K562 (cell line): ENCODE results near the gene POLR1C. TPM values are rescaled to one million over a fixed set of nuclear protein-coding genes. Genes with fewer than 3 reads are reported as not detected.

Experiments used
- ATAC-seq: fragments of 200-7000 bp; cut with Tn5 transposase; 3 replicates; pipeline ENCODE4 v1.9.1; 2020; ENCODE audit warnings: moderate library complexity
- BruUV-seq: library from RNA; stranded (reverse); fragments of 400-500 nt; replicated peaks from 2 replicates; lab custom pipeline; 2021; lab: Mats Ljungman, UMichigan
- CTCF ChIA-PET: fragments of 300-600 bp; formaldehyde crosslinking; extraction: SDS; loops from one replicate; lab custom pipeline; 2021; ENCODE audit warnings: low intra/inter-chr PET ratio; lab: Yijun Ruan, JAX
- POLR2A ChIA-PET: fragments of 300-600, 350-650 bp; sonication (Branson Sonifier 250); formaldehyde crosslinking; extraction: SDS; loops from one replicate; lab custom pipeline; 2021; ENCODE audit warnings: antibody characterized with exemption, inconsistent platforms; lab: Yijun Ruan, JAX
- DNase-seq, 4 experiments: peaks; one replicate each; pipeline versions ENCODE4 v3.0.0 to v3.0.0-alpha.2; 2011 to 2018; ENCODE audit warnings: low spot score in 3 of 4, mixed read lengths in 3 of 4; ENCODE audit errors: extremely low read depth in 1 of 4
- FAIRE-seq: peaks from 2 replicates; lab custom pipeline; 2011; peaks lifted over from hg19 to GRCh38; lab: Jason Lieb, UNC
- H2AFZ ChIP-seq: 2 replicates; pipeline ENCODE4 v1.6.0; 2011; ENCODE audit warnings: low read depth, low read length, control low read depth, inconsistent platforms
- H3K27ac ChIP-seq: fragments of 200-600 bp; 3 replicates; pipeline ENCODE4 v1.8.0; 2011; ENCODE audit warnings: low read depth, mild to moderate bottlenecking, control low read depth, inconsistent platforms, low read length, moderate library complexity, mixed read lengths; ENCODE audit errors: extremely low read depth
- H3K27me3 ChIP-seq, 2 experiments: fragments of 300-600 bp in 1 of 2; 2 replicates in 1 of 2; 3 replicates in 1 of 2; pipeline versions ENCODE4 v1.6.0 to v1.8.0; 2011; ENCODE audit warnings: inconsistent platforms in 2 of 2, low read length in 2 of 2, mild to moderate bottlenecking in 1 of 2, mixed read lengths in 1 of 2, moderate library complexity in 1 of 2; ENCODE audit not compliant: control insufficient read depth in 2 of 2, insufficient read depth in 2 of 2
- H3K36me3 ChIP-seq: fragments of 300-600 bp; 3 replicates; pipeline ENCODE4 v1.8.0; 2011; ENCODE audit warnings: mild to moderate bottlenecking, low read length, inconsistent platforms; ENCODE audit not compliant: control insufficient read depth, insufficient read depth
- H3K4me1 ChIP-seq, 2 experiments: fragments of 200-600 bp in 1 of 2; replicated peaks in 1 of 2; 2 replicates in 1 of 2; 3 replicates in 1 of 2; pipeline versions ENCODE4 v1.5.1 to v1.8.0; 2011; ENCODE audit warnings: inconsistent platforms in 2 of 2, low read length in 2 of 2, mild to moderate bottlenecking in 1 of 2, mixed read lengths in 1 of 2, moderate library complexity in 1 of 2; ENCODE audit not compliant: control insufficient read depth in 2 of 2, insufficient read depth in 2 of 2
- H3K4me2 ChIP-seq: 2 replicates; pipeline ENCODE4 v1.6.1; 2011; ENCODE audit warnings: low read length, control low read depth, inconsistent platforms, mixed read lengths; ENCODE audit not compliant: insufficient read depth
- H3K4me3 ChIP-seq: fragments of 200-600 bp; sonication (generic), shearing (Covaris generic); 2 replicates; pipeline ENCODE4 v1.5.1; 2016; ENCODE audit warnings: control low read depth, inconsistent platforms
- H3K79me2 ChIP-seq: fragments of 200-600 bp; 3 replicates; pipeline ENCODE4 v1.8.0; 2011; ENCODE audit warnings: low read length, inconsistent platforms; ENCODE audit not compliant: control insufficient read depth, insufficient read depth
- H3K9ac ChIP-seq, 2 experiments: 2 replicates each; pipeline versions ENCODE4 v1.6.0 to v1.6.1; 2011; ENCODE audit warnings: low read depth in 2 of 2, low read length in 2 of 2, control low read depth in 1 of 2, inconsistent platforms in 1 of 2, mild to moderate bottlenecking in 1 of 2, mixed read lengths in 1 of 2; ENCODE audit not compliant: insufficient read depth in 1 of 2
- H3K9me1 ChIP-seq: one replicate; pipeline ENCODE4 v1.6.0; 2011; ENCODE audit warnings: inconsistent platforms, mild to moderate bottlenecking, low read length, moderate library complexity; ENCODE audit not compliant: control insufficient read depth, insufficient read depth
- H3K9me3 ChIP-seq: replicated peaks from 2 replicates; pipeline ENCODE4 v1.5.1; 2011; ENCODE audit warnings: low read depth, low read length, inconsistent platforms; ENCODE audit not compliant: control insufficient read depth, insufficient read depth
- H4K20me1 ChIP-seq: replicated peaks from 2 replicates; pipeline ENCODE4 v1.6.1; 2011; ENCODE audit warnings: low read length, inconsistent platforms, mixed read lengths; ENCODE audit not compliant: control insufficient read depth, insufficient read depth
- ASH1L ChIP-seq: fragments of 450-650 bp; IDR thresholded peaks from 2 replicates; pipeline ENCODE4 v1.6.1; 2018; ENCODE audit warnings: borderline replicate concordance, mild to moderate bottlenecking, low read depth; ENCODE audit not compliant: partially characterized antibody
- BRD9 ChIP-seq: fragments of 450-650 bp; IDR thresholded peaks from 2 replicates; pipeline ENCODE4 v1.6.1; 2018; ENCODE audit warnings: low read depth; ENCODE audit not compliant: partially characterized antibody
- CAMTA2 ChIP-seq: fragments of 250-450 bp; sonication (Bioruptor Pico); conservative IDR thresholded peaks from 2 replicates; pipeline ENCODE4 v1.5.1; 2022
- CTBP1 ChIP-seq: fragments of 450-650 bp; IDR thresholded peaks from 2 replicates; pipeline ENCODE4 v1.6.1; 2016; ENCODE audit warnings: borderline replicate concordance
- ESRRA ChIP-seq: fragments of 450-650 bp; IDR thresholded peaks from 2 replicates; pipeline ENCODE4 v1.6.1; 2014; ENCODE audit warnings: low read depth, mild to moderate bottlenecking, moderate library complexity, borderline replicate concordance
- HOXB6 ChIP-seq: fragments of 250-450 bp; sonication (Bioruptor Pico); IDR thresholded peaks from 2 replicates; pipeline ENCODE4 v1.5.1; 2022; ENCODE audit warnings: mild to moderate bottlenecking, borderline replicate concordance
- HSF4 ChIP-seq: fragments of 250-450 bp; sonication (Bioruptor Pico); IDR thresholded peaks from 2 replicates; pipeline ENCODE4 v2.1.2; 2022; ENCODE audit warnings: mild to moderate bottlenecking, moderate library complexity, borderline replicate concordance
- KDM4B ChIP-seq, 2 experiments: fragments of 450-650 bp in 1 of 2; sonication (generic) in 1 of 2; IDR thresholded peaks; 2 replicates each; pipeline ENCODE4 v1.6.1; 2016 to 2017; ENCODE audit warnings: borderline replicate concordance in 2 of 2, antibody characterized with exemption in 1 of 2, low read depth in 1 of 2, mild to moderate bottlenecking in 1 of 2
- MXI1 ChIP-seq: IDR thresholded peaks from 2 replicates; pipeline ENCODE4 v1.6.1; 2011; ENCODE audit warnings: low read depth, mild to moderate bottlenecking, improper control_type of control experiment, low read length
- MYNN ChIP-seq, 2 experiments: sonication (generic); formaldehyde crosslinking in 1 of 2; IDR thresholded peaks; 2 replicates each; pipeline versions ENCODE4 v1.5.0 to v1.6.1; 2016 to 2020; ENCODE audit warnings: antibody characterized with exemption in 1 of 2, missing genetic modification reagents in 1 of 2
- NFRKB ChIP-seq: fragments of 450-650 bp; IDR thresholded peaks from 2 replicates; pipeline ENCODE4 v1.6.1; 2016; ENCODE audit warnings: low read depth
- NR1H2 ChIP-seq: sonication (generic); formaldehyde crosslinking; IDR thresholded peaks from 2 replicates; pipeline ENCODE4 v1.4.0; 2020; ENCODE audit warnings: mild to moderate bottlenecking, missing genetic modification reagents
- SIRT6 ChIP-seq: IDR thresholded peaks from one replicate; pipeline ENCODE4 v1.6.1; 2012; ENCODE audit warnings: low read depth, mild to moderate bottlenecking, control low read depth, inconsistent platforms, low read length, moderate library complexity
- SRSF3 ChIP-seq: fragments of 200-400 bp; formaldehyde crosslinking; IDR thresholded peaks from 2 replicates; pipeline ENCODE4 v1.6.1; 2016; ENCODE audit warnings: mild to moderate bottlenecking, low read length, moderate library complexity; ENCODE audit not compliant: insufficient read depth
- TEAD4 ChIP-seq, 2 experiments: sonication (generic) in 1 of 2; formaldehyde crosslinking in 1 of 2; IDR thresholded peaks; 2 replicates each; pipeline versions ENCODE4 v1.6.1 to v1.8.0; 2012 to 2022; ENCODE audit warnings: borderline replicate concordance in 1 of 2, inconsistent platforms in 1 of 2, low read length in 1 of 2, mild to moderate bottlenecking in 1 of 2, missing genetic modification reagents in 1 of 2
- THAP7 ChIP-seq: fragments of 250-450 bp; sonication (Bioruptor Pico); IDR thresholded peaks from 2 replicates; pipeline ENCODE4 v1.5.0; 2021
- U2AF1 ChIP-seq: fragments of 200-400 bp; formaldehyde crosslinking; optimal IDR thresholded peaks from 2 replicates; pipeline ENCODE3; 2017; ENCODE audit warnings: mild to moderate bottlenecking, low read depth, low read length, moderate library complexity
- XRCC3 ChIP-seq: fragments of 450-650 bp; IDR thresholded peaks from 2 replicates; pipeline ENCODE4 v1.6.1; 2017; ENCODE audit warnings: mild to moderate bottlenecking, moderate library complexity
- ZBTB7A ChIP-seq: IDR thresholded peaks from 2 replicates; pipeline ENCODE4 v1.6.1; 2011; ENCODE audit warnings: low read depth, mild to moderate bottlenecking, low read length, moderate library complexity, borderline replicate concordance; ENCODE audit not compliant: control insufficient read depth
- ZKSCAN8 ChIP-seq: fragments of 200-800 bp; sonication (Bioruptor generic); IDR thresholded peaks from 2 replicates; pipeline ENCODE4 v1.6.1; 2016; ENCODE audit warnings: missing genetic modification characterization, missing compliant biosample characterization
- ZNF282 ChIP-seq: sonication (generic); formaldehyde crosslinking; IDR thresholded peaks from 2 replicates; pipeline ENCODE4 v1.8.1; 2023; ENCODE audit warnings: missing genetic modification reagents
- WGBS: fragments of 100-300 bp; shearing (Covaris generic); methylation state at CpG from one replicate; pipeline ENCODE4 v1.1.6; 2016; ENCODE audit warnings: low coverage, mixed read lengths; ENCODE audit not compliant: insufficient coverage; ENCODE audit errors: missing lambda C conversion rate; 5-methylcytosine and 5-hydroxymethylcytosine counted together
- in situ Hi-C: fragments of 300-500 bp; cut with MboI; formaldehyde crosslinking; loops from 4 replicates; pipeline ENCODE4 v1.15.0; 2018; ENCODE audit warnings: inconsistent platforms, mixed read lengths
- intact Hi-C: fragments of 100-400 bp; cut with micrococcal nuclease; formaldehyde crosslinking; loops from 2 replicates; pipeline ENCODE4 v1.14.2; 2022
- polyA plus RNA-seq, 8 experiments: library from polyadenylated mRNA; depleted of rRNA in 4 of 8; stranded (reverse) in 5 of 8; unstranded in 3 of 8; fragments of >200 nt; fragmentation: Nextera tagmentation in 2 of 8; fragmentation: Illumina TruSeq in 1 of 8; extraction: Ambion mirVana in 2 of 8; extraction: Trizol in 1 of 8; gene quantifications; 2 replicates each; pipeline versions ENCODE4 v1.2.1 to v1.2.3, GENCODE V29; 2011 to 2014; ENCODE audit warnings: inconsistent platforms in 1 of 8, missing spikeins in 1 of 8
- total RNA-seq, 7 experiments: library from RNA; depleted of rRNA in 6 of 7; stranded (reverse); fragments of >200 nt in 6 of 7; fragmentation: Illumina TruSeq in 2 of 7; extraction: Trizol in 2 of 7; gene quantifications; 2 replicates each; pipeline versions ENCODE4 v1.2.1 to v1.2.3, GENCODE V29; 2011 to 2021; ENCODE audit warnings: low replicate concordance in 1 of 7

POLR1C gene
- total and polyA plus RNA-seq, 9 of the 15 experiments (the other 6 are each of a cell fraction or from before 2014, with no cell fraction given): 83.5 to 429 (median 120) TPM

DNA sequence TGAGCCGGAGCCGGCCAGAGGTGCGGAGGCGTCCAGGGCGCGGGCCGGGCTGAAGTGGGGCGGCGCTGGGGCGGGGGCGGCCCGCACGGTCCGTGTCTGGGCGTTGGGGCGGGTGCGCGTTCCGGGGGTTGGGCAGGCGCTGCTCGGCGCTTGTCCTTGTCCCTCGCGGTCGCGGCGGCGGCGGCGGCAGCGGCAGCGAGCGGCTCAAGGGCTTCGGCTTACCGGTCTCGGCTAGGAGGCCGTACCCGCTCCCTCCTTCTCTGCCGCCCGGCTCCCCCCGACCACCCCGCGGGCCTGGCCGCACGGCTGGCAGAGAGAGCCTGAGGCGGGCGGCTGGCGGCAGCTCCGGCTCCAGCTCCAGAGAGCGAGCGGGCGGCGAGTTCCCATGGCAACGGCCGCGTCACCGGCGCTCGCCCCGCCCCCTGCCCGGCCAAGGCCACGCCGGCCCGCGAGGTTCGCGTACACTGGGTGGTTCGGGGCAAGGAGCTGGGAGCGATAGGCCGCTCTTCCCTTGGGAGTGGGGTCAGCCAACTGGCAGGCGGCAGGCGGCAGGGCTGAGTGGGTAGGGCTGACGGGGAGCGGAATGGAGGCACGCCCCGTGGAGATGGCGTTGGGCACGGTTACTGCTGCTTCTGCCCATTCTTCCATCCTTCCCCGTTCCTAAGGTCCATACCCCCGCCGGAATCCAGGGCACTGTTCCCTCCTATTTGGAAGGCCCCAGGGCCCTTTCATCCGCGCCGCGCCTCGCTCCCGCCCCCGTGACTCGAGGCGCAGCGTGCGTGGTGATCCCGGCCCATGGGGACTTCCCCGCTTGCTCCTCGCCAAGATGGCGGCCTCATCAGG, 6.7 kb upstream of the POLR1C start, which contains the start of gene LRRC73:
Gene LRRC73 (minus strand): TSS at position 363 of the 843 bp plus-strand sequence. CDS start 561 bp downstream, outside the sequence.
- in situ Hi-C loops: loop anchor here (5.0 kb wide), 1 partner anchor 603 kb away; no protein-coding TSS in a partner anchor
- TF ChIP-seq ZKSCAN8 (CRISPR knock-in tag): no peak
- no peak for TF ChIP-seq SIRT6
- no peak for TF ChIP-seq XRCC3
- TF ChIP-seq SRSF3: no peak
- no peak for TF ChIP-seq HSF4 (CRISPR knock-in tag)
- peak; percentile 61 for TF ChIP-seq MYNN (IDR thresholded peaks at IDR 0.05)
- no peak for TF ChIP-seq MYNN (CRISPR knock-in tag; IDR thresholded peaks at IDR 0.05)
- TF ChIP-seq MXI1: peak; percentile 60; the same call in 1 of the 2 replicates
- TF ChIP-seq HOXB6 (CRISPR knock-in tag): no peak
- TF ChIP-seq ZNF282 (CRISPR knock-in tag): peak; percentile 60; the same call in 1 of the 2 replicates
- TF ChIP-seq KDM4B (IDR thresholded peaks at IDR 0.05; ENCODE audit: borderline replicate concordance in 2 of 2, low read depth in 1 of 2): no peak
- TF ChIP-seq THAP7 (CRISPR knock-in tag): peak; percentile 83
- 0 out of 2 replicates have a peak, but pooled peaks have one; percentile 62 for TF ChIP-seq NR1H2 (CRISPR knock-in tag)
- TF ChIP-seq BRD9: no peak
- no peak for TF ChIP-seq NFRKB
- peak; percentile 56; the same call in 1 of the 2 replicates for TF ChIP-seq ESRRA
- no peak for TF ChIP-seq CAMTA2 (CRISPR knock-in tag)
- peak; percentile 18 for TF ChIP-seq U2AF1
- peak; percentile 95 for TF ChIP-seq CTBP1
- no peak for TF ChIP-seq ASH1L
- peak; percentile 51; the same call in 1 of the 2 replicates for TF ChIP-seq ZBTB7A
- 0 out of 2 replicates have a peak, but pooled peaks have one; percentile 4 for TF ChIP-seq TEAD4 (IDR thresholded peaks at IDR 0.05; ENCODE audit: low read length)
- TF ChIP-seq TEAD4 (CRISPR knock-in tag; IDR thresholded peaks at IDR 0.05; ENCODE audit: borderline replicate concordance): no peak

More for the DNA sequence above, 6.7 kb upstream of the POLR1C start, which contains the start of gene LRRC73:
- peak within 1 kb of the TSS; percentile 58 for H3K4me3 ChIP-seq
- H4K20me1 ChIP-seq: peaks cover 9% of the 10 kb centered on the region; the same call in 1 of the 2 replicates
- peak; percentile 86 to 90 (median 90) for DNase-seq
- no peak within 1 kb of the TSS; the same call in 2 of the 3 replicates for H3K27ac ChIP-seq
- H3K27me3 ChIP-seq: peaks cover 0 to 6% of the 10 kb centered on the region in 2 experiments; a peak in 2 of 5 replicates
- H3K4me1 ChIP-seq: peaks cover 14 to 42% of the 10 kb centered on the region in 2 experiments; a peak in 4 of 5 replicates
- peaks cover 55% of the 10 kb centered on the region for H3K36me3 ChIP-seq
- H3K79me2 ChIP-seq: peaks cover 8% of the 10 kb centered on the region
- CTCF ChIA-PET: no interaction called here
- H3K9ac ChIP-seq: peak within 1 kb of the TSS; percentile 16 to 90; a peak in 3 of 4 replicates
- WGBS: 24% methylated on average over 54 of the region's 96 CpGs
- BruUV-seq: no TSS peak
- POLR2A ChIA-PET: interaction anchor here (0.5 to 6.2 kb wide), 18 partner anchors 9 to 603 kb away, joined by 3 to 54 read pairs (median 4); partner anchors contain the start of gene TJAP1
- FAIRE-seq: peak; percentile 26
- H3K9me1 ChIP-seq: peaks cover 4% of the 10 kb centered on the region
- intact Hi-C loops: no loop called here
- H3K4me2 ChIP-seq: peak within 1 kb of the TSS; percentile 87
- ATAC-seq: peak; percentile 88
- peak within 1 kb of the TSS; percentile 87 for H2AFZ ChIP-seq
- H3K9me3 ChIP-seq: no peaks in the 10 kb centered on the region
